Adrenal gland (tissue), 5 donors: ENCODE results near the gene CMIP.

Source experiments
- CTCF ChIP-seq, 6 experiments: fragments of 450-650 bp in 4 of 6; fragments of 200-600 bp in 2 of 6; sonication (generic) in 1 of 6; IDR thresholded peaks; 1 replicate in 5 of 6; 2 replicates in 1 of 6; pipeline versions ENCODE4 v1.5.1 to v1.8.0; 2016 to 2021; ENCODE audit warnings: antibody characterized with exemption in 6 of 6, mild to moderate bottlenecking in 2 of 6, moderate library complexity in 1 of 6
- POLR2A ChIP-seq, 2 donors: fragments of 450-650 bp; IDR thresholded peaks; one replicate each; pipeline ENCODE4 v1.6.1; 2017; ENCODE audit warnings: antibody characterized with exemption in 2 of 2, mild to moderate bottlenecking in 2 of 2, moderate library complexity in 1 of 2
- donor health status: DM: no; HTN: no; CAD: no.

- TF ChIP-seq POLR2A (IDR thresholded peaks at IDR 0.05), result no peak
- TF ChIP-seq CTCF (IDR thresholded peaks at IDR 0.05), result no peak
Measured at GRCh38 chr16:81586417-81586816, 141.8 kb downstream of the CMIP start.
